T-helper 2 cell treated with Interferon-gamma antibody and Interleukin-4, amounts not matched to agents 100 ng/mL and 5 ng/mL, for 36 hours (primary cell): ENCODE measurements around the gene NCKAP5. TPM values are rescaled to one million over a fixed set of nuclear protein-coding genes. Genes with fewer than 3 reads are reported as not detected.

ENCODE experiments used
- intact Hi-C: fragments of 100-400 bp; cut with micrococcal nuclease; formaldehyde crosslinking; loops from one replicate; pipeline ENCODE4 v1.15.1; 2023
- total RNA-seq: library from RNA; stranded (reverse); gene quantifications from 2 replicates; pipeline ENCODE4 v1.2.3, GENCODE V29; 2022

The NCKAP5 gene
- total RNA-seq, 1 donor from 2014 or later, result not detected

- intact Hi-C loops, result no loop called here
Measured at GRCh38 chr2:133425612-133426011, 142.7 kb downstream of the NCKAP5 start.

DNA sequence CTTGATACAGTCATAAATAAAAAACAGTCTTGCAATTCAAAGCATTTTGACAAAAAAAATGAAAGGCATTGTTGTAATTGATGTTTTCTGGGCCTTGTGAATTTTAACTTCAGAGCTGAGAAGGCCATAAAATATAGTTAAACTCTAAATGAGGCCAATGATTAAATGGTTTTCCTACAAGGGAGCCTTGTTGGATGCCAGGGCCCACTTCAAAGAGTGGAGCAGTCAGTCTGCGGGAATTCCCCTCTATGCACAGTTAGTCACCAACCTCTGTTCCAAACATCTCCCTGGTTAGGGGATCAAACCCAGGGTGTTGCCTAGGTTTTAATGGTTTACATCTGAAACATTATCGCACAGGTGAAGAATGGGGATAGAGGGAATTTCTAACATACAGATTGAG lies 143.4 kb downstream of the NCKAP5 start:
- intact Hi-C loops, result no loop called here

- intact Hi-C loops, result no loop called here
Measured at GRCh38 chr2:133422931-133423351, 145.3 kb downstream of the NCKAP5 start.

DNA sequence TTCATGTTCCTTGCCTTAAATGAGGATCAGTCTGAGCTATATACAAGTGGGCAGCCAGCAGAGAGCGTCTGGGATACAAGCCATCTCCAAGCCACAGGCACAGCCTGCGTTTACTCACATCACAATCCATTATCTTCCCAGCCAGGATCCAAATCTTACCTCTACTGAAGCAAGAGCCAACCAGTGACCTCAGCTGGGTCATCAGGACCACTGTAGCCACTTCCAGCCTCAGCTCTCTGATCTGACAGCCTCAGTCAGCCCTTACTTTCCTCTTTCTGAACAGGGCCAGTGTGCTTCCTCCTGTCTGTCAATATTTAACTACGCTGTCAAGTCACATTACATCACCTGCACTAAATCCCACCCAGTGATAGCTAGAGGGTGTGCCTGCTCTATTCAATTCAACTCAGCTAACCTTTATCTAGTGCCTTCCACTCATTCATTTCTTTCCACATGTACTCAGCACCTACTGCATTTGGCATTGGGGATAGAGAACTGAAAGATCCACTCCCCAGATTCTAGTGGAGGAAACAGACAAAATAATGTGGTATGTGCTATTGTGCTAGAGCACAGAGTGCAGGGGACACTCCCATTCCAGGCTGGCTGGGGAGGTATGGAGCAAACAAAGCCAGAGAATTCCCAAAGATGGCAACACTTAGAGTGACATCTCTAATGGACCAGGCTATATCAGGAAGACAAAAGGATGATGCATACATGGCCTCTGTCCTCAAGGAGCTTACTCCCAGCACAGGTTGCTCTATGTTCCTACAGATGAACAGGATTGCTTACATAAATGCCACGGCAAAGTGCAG lies 146.5 kb downstream of the NCKAP5 start:
- intact Hi-C loops, result no loop called here

GRCh38 chr2:133420788-133421187 lies 147.5 kb downstream of the NCKAP5 start:
- intact Hi-C loops, result no loop called here

DNA sequence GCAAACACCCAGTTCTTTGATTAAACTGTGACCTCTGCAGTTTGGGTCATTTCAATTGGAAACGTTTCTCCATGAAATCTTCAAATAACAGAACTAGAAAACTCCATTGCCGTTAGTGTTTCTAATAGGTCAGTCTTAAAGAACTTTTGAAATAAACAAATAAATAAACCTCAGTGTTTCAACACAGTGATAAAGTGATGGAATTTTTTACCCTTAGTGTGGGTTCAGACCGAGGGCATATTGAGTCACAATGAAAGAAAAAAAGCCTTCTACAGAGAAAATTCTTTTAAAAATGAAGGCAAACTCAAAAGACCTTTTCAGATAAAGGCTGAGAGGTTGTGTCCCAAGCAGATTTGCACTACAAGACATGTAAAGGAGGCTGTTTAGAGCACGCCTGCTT lies 149.6 kb downstream of the NCKAP5 start:
- intact Hi-C loops, result no loop called here

- intact Hi-C loops, result no loop called here
Measured at GRCh38 chr2:133418021-133418420, 150.2 kb downstream of the NCKAP5 start.

GRCh38 chr2:133417415-133417814 lies 150.8 kb downstream of the NCKAP5 start:
- intact Hi-C loops, result no loop called here

DNA sequence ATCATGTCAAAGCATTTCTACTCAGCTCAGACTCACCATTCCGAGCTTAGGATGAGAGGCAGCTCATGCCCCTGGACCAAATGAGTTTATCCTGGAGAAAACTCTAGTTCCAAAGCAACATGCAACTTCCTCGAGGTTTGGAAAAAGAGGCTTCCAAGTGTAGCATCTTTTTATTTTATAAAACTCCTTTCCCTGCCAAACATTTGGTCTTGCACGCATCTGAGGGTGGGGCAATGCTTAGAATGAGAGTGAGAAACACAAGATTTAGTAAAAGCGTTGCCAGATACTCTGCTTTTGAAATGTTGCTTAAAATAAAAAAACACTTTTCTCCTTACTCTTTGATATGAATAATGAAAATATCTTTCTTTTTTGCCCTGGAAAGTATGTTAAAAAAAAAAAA lies 151.5 kb downstream of the NCKAP5 start:
- intact Hi-C loops, result no loop called here

DNA sequence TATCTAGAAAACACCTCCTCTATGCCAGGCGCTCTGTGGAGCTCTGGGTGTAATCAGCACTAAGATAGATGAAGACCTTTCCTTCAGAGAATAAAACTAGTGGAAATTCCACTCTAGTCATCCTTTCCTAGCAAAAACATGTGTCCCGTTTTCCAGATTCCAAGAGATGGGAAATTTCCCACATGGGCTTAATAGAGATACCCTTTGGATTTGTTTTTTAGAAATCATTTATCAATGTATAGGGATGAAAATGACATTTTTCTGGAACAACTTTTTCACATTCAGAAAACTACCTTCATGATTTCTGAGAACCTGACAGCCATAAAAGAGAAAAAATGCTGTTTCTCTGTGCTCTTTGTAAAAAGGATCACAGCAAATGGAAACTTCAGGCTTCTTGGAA lies 152.1 kb downstream of the NCKAP5 start:
- intact Hi-C loops, result no loop called here

DNA sequence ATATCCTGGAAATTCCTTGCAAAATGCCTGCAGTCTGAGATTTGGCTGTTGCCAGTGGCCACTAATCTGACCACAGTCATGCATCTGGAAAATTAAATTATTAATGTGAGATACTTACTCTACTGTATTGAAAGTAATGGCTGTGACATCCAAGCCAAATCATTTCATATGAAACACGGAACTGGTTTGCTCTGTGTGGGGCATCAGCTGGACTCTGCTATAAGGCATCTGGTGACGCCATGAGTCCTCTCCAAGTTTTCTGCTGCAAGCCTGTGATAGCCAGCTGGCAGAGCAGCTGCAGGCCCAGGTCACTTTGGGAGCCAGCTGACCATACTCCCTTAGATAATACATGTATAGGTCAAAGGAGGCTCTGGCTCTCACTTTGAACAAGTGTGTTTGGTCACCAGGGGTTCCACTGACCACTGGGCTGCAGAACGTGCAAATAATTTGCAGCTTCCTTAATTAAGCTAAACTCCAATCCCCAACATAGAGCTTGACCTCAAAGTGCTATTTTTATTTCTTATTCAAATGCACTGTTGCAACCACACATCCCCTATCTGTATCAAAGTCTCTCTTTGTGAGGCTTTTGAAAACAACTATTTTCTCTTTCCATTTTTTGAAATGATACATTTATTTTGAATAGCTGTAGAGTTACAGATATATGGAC lies 152.9 kb downstream of the NCKAP5 start:
- intact Hi-C loops, result no loop called here

GRCh38 chr2:133414486-133415209 lies 153.6 kb downstream of the NCKAP5 start:
- intact Hi-C loops, result no loop called here

GRCh38 chr2:133413863-133414262 lies 154.4 kb downstream of the NCKAP5 start:
- intact Hi-C loops, result no loop called here

DNA sequence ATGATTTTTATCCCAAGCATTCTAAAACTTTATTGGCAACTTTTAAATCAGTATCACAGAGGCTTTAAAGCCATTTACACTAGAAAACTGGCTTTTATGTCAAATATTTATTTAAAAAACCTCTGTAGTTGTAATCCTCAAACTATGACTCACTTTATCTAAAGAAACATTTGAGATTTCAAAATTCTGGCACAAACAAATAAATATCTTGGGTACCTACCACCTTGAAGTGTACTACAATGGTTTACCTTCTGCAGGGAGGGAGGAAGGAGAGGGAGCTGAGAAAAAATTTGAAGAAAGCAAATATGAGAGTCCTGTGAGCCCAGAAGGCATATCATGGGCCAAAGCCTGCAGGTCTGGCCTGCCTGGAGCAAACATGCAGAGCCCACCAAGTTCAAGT lies 155.6 kb downstream of the NCKAP5 start:
- intact Hi-C loops, result no loop called here

GRCh38 chr2:133411857-133412256 lies 156.4 kb downstream of the NCKAP5 start:
- intact Hi-C loops, result no loop called here

GRCh38 chr2:133411101-133411500 lies 157.2 kb downstream of the NCKAP5 start:
- intact Hi-C loops, result no loop called here

DNA sequence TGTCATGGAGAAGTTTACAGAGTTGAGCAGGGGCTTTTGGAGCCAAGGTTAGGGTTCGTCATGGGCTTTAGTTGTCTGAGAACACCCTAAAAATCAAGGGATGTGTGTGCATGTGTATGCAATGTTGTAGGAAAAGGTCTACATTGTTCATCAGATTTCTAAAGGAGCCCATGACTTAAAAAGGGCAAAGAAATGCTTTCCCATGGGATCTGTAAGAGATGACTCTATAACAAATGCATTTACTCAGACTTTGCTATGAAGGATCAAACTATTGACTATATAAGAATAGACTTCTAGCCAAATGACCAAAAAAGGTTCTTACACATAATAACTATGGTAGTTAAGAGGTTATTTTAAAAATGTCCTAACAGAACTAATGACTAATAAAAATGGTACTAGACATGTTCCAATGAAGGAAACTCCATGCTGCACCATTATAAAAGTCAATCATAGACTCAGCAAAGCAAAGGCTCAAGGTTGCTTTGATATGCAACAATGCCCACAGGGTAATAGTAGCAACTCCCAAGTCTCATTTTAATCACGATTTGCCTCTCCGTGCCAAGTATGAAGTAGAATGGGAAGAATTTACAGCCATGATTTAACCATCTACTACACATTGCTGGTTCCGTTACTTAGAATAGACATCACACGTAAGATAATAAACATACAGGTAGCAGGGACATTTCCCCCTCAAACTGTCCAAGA lies 158.5 kb downstream of the NCKAP5 start:
- intact Hi-C loops, result no loop called here

DNA sequence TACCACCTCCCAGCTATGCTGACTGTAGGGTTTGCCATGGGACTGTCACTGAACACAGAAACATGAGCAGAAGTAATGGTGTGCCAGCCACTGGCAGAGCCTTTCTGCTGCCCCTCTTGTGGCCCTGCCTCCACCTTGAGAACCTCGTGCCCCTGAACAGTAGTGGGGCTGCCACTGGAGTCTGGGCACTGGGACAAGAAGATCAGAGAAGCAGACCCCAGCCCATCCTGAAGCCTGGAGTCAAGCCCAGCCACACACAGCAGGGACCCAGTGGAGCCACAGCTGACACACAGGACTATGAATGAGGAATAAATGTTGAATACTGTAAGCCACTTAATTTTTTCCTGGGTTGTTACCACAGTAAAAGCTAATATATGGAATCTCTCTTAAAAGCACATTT lies 159.6 kb downstream of the NCKAP5 start:
- intact Hi-C loops, result no loop called here

GRCh38 chr2:133407341-133407740 lies 160.9 kb downstream of the NCKAP5 start:
- intact Hi-C loops, result no loop called here

GRCh38 chr2:133405252-133405651 lies 163.0 kb downstream of the NCKAP5 start:
- intact Hi-C loops, result no loop called here

- intact Hi-C loops, result no loop called here
Measured at GRCh38 chr2:133400411-133400810, 167.9 kb downstream of the NCKAP5 start.

- intact Hi-C loops, result no loop called here
Measured at GRCh38 chr2:133393895-133394294, 174.4 kb downstream of the NCKAP5 start.
